Astrocyte (in vitro differentiated cells and primary cell): ENCODE results near the gene ULK4. TPM values are rescaled to one million over a fixed set of nuclear protein-coding genes. Genes with fewer than 3 reads are reported as not detected.

Experiments used
- DNase-seq: peaks from one replicate; pipeline ENCODE4 v3.0.0-alpha.2; 2010; ENCODE audit warnings: low read depth
- FAIRE-seq: peaks from 2 replicates; lab custom pipeline; 2011; peaks lifted over from hg19 to GRCh38; lab: Jason Lieb, UNC
- H2AFZ ChIP-seq: 2 replicates; pipeline ENCODE4 v1.6.0; 2012; ENCODE audit warnings: low read depth, low read length, inconsistent platforms
- H3K27ac ChIP-seq: 2 replicates; pipeline ENCODE4 v1.5.1; 2011; ENCODE audit warnings: low read depth, low read length, inconsistent platforms
- H3K27me3 ChIP-seq: 2 replicates; pipeline ENCODE4 v1.6.0; 2011; ENCODE audit warnings: low read length, inconsistent platforms; ENCODE audit not compliant: insufficient read depth
- H3K36me3 ChIP-seq: 2 replicates; pipeline ENCODE4 v1.5.1; 2011; ENCODE audit warnings: low read length, inconsistent platforms; ENCODE audit not compliant: insufficient read depth
- H3K4me1 ChIP-seq: 2 replicates; pipeline ENCODE4 v1.5.1; 2011; ENCODE audit warnings: low read length, inconsistent platforms; ENCODE audit not compliant: insufficient read depth
- H3K4me2 ChIP-seq: 2 replicates; pipeline ENCODE4 v1.6.0; 2012; ENCODE audit warnings: low read length, inconsistent platforms
- H3K4me3 ChIP-seq: 2 replicates; pipeline ENCODE4 v1.5.1; 2011; ENCODE audit warnings: low read depth, mild to moderate bottlenecking, low read length, inconsistent platforms; ENCODE audit not compliant: insufficient read depth
- H3K79me2 ChIP-seq: 2 replicates; pipeline ENCODE4 v1.6.0; 2012; ENCODE audit warnings: mild to moderate bottlenecking, low read length, inconsistent platforms; ENCODE audit not compliant: insufficient read depth
- H3K9ac ChIP-seq: 2 replicates; pipeline ENCODE4 v1.6.0; 2012; ENCODE audit warnings: mild to moderate bottlenecking, low read length, inconsistent platforms
- H3K9me3 ChIP-seq: 2 replicates; pipeline ENCODE4 v1.5.1; 2012; ENCODE audit warnings: low read depth, mild to moderate bottlenecking, low read length, inconsistent platforms; ENCODE audit not compliant: insufficient read depth
- H4K20me1 ChIP-seq: 2 replicates; pipeline ENCODE4 v1.6.0; 2012; ENCODE audit warnings: low read length, inconsistent platforms; ENCODE audit not compliant: insufficient read depth
- H3K27ac Mint-ChIP-seq: one replicate; pipeline ENCODE4 v1.8.0; 2021; ENCODE audit warnings: mild to moderate bottlenecking, mixed read lengths; ENCODE audit not compliant: unreplicated experiment
- H3K27me3 Mint-ChIP-seq: one replicate; pipeline ENCODE4 v1.8.0; 2021; ENCODE audit warnings: low read depth, mixed read lengths; ENCODE audit not compliant: unreplicated experiment
- H3K36me3 Mint-ChIP-seq: one replicate; pipeline ENCODE4 v1.8.0; 2021; ENCODE audit warnings: low read depth, mixed read lengths; ENCODE audit not compliant: unreplicated experiment
- H3K4me1 Mint-ChIP-seq: one replicate; pipeline ENCODE4 v1.8.0; 2021; ENCODE audit warnings: low read depth, mixed read lengths; ENCODE audit not compliant: unreplicated experiment
- H3K4me3 Mint-ChIP-seq: one replicate; pipeline ENCODE4 v1.8.0; 2021; ENCODE audit warnings: mild to moderate bottlenecking, moderate library complexity, mixed read lengths; ENCODE audit not compliant: unreplicated experiment
- H3K9me3 Mint-ChIP-seq: one replicate; pipeline ENCODE4 v1.8.0; 2021; ENCODE audit warnings: mild to moderate bottlenecking, mixed read lengths; ENCODE audit not compliant: unreplicated experiment
- EZH2 ChIP-seq: IDR thresholded peaks from 2 replicates; pipeline ENCODE4 v1.6.1; 2012; ENCODE audit warnings: mild to moderate bottlenecking, low read length, inconsistent platforms; ENCODE audit not compliant: insufficient read depth
- total RNA-seq: library from RNA; stranded (reverse); gene quantifications from 2 replicates; pipeline ENCODE4 v1.2.1, GENCODE V29; 2021
- TF ChIP-seq, protein P1 (sequence below): IDR thresholded peaks from 2 replicates; pipeline ENCODE4 v1.5.1; 2011; ENCODE audit warnings: low read depth, mild to moderate bottlenecking, inconsistent platforms, low read length, moderate library complexity; ENCODE audit not compliant: insufficient read depth

The ULK4 gene
- total RNA-seq, 1 donor from 2014 or later, result 6.6 TPM

DNA sequence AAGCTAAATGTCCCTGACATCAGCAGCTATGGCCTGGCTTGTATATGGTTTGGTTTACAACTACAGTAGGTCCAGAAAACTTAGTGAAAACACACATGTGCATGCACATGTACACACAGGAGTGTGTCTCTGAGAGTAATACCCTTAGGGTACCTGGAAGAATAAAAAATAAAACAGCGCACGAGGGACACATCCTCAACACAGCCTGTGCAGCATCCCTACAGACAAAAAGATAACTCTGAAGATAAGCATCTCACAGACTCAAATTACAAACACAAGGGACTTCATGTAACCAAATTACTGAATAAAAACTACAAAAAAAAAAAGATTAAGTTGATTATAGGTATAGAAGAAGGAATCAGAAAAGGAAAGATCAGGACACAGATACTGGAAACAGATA is 653.8 kb downstream of the ULK4 start:
- Mint-ChIP-seq H3K36me3 (peaks cover 2% of the 10 kb centered on the region), H3K27me3 (no peaks in the 10 kb centered on the region), H3K27ac (no peak overlapping the region), H3K4me3 (no peak overlapping the region), H3K4me1 (no peaks in the 10 kb centered on the region), H3K9me3 (no peaks in the 10 kb centered on the region)
- DNase-seq, result no peak
- H3K27ac ChIP-seq, result no peak overlapping the region
- FAIRE-seq, result no peak
- no peak overlapping the region for H3K4me2 ChIP-seq
- H3K9me3 ChIP-seq, result no peaks in the 10 kb centered on the region
- H2AFZ ChIP-seq, result no peak overlapping the region
- H3K27me3 ChIP-seq, result no peaks in the 10 kb centered on the region
- no peaks in the 10 kb centered on the region for H3K4me1 ChIP-seq
- no peak overlapping the region for H3K4me3 ChIP-seq
- TF ChIP-seq, protein P1, sequence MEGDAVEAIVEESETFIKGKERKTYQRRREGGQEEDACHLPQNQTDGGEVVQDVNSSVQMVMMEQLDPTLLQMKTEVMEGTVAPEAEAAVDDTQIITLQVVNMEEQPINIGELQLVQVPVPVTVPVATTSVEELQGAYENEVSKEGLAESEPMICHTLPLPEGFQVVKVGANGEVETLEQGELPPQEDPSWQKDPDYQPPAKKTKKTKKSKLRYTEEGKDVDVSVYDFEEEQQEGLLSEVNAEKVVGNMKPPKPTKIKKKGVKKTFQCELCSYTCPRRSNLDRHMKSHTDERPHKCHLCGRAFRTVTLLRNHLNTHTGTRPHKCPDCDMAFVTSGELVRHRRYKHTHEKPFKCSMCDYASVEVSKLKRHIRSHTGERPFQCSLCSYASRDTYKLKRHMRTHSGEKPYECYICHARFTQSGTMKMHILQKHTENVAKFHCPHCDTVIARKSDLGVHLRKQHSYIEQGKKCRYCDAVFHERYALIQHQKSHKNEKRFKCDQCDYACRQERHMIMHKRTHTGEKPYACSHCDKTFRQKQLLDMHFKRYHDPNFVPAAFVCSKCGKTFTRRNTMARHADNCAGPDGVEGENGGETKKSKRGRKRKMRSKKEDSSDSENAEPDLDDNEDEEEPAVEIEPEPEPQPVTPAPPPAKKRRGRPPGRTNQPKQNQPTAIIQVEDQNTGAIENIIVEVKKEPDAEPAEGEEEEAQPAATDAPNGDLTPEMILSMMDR, result no peak
- TF ChIP-seq EZH2, result no peak
- no peaks in the 10 kb centered on the region for H4K20me1 ChIP-seq
- H3K9ac ChIP-seq, result no peak overlapping the region
- H3K79me2 ChIP-seq, result no peaks in the 10 kb centered on the region
- no peaks in the 10 kb centered on the region for H3K36me3 ChIP-seq

DNA sequence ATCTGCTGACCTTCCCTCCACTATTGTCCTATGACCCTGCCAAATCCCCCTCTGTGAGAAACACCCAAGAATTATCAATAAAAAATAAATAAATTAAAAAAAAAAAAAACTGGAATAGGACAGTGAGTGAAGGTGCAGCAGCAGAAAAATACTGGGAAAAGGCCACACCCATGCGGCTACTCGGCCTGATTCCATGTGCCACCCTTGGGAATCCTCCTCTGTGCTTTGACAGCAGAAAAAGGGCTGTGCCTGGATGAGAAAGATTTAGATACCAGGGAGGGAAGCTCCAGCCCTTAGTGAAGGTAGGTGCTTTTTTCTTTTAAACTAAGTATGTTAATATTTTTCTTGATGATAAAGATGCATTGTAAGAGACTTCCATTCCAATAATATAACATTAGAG is 654.8 kb downstream of the ULK4 start:
- DNase-seq, result no peak
- no peak for TF ChIP-seq EZH2
- TF ChIP-seq, protein P1, result no peak
- H3K36me3 Mint-ChIP-seq, result peaks cover 2% of the 10 kb centered on the region

DNA sequence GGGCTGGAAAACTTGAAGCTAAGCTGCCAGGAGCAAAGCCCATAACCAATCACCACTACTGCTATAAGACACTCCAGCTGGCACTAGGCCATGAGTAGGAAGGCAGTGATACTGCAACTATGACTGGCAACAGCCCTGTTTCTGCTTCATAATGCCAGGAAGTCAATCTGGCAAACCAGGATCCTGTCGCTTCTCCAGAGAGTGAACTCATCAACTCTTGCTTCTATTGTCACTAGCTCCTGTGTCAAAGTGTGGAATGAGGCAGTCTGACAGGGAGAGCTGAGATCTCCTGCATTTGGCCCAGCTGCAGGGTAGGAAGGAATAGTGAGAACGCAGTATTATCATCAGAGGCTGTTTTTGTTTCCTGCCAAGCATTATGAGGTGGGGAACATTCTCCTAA is 657.3 kb downstream of the ULK4 start:
- H3K4me1 ChIP-seq, result no peaks in the 10 kb centered on the region
- Mint-ChIP-seq H3K4me1 (no peaks in the 10 kb centered on the region), H3K9me3 (no peaks in the 10 kb centered on the region), H3K4me3 (no peak overlapping the region), H3K27ac (no peak overlapping the region), H3K36me3 (peaks cover 2% of the 10 kb centered on the region), H3K27me3 (no peaks in the 10 kb centered on the region)
- no peaks in the 10 kb centered on the region for H3K79me2 ChIP-seq
- no peaks in the 10 kb centered on the region for H3K9me3 ChIP-seq
- no peak for TF ChIP-seq EZH2
- TF ChIP-seq, protein P1, result no peak
- H3K9ac ChIP-seq, result no peak overlapping the region
- DNase-seq (no peak), FAIRE-seq (no peak)
- H2AFZ ChIP-seq, result no peak overlapping the region
- H3K4me3 ChIP-seq, result no peak overlapping the region
- H3K4me2 ChIP-seq, result no peak overlapping the region
- H3K36me3 ChIP-seq, result no peaks in the 10 kb centered on the region
- no peaks in the 10 kb centered on the region for H4K20me1 ChIP-seq
- H3K27me3 ChIP-seq, result no peaks in the 10 kb centered on the region
- H3K27ac ChIP-seq, result no peak overlapping the region

More for the DNA sequence above, 654.8 kb downstream of the ULK4 start:
- Histone ChIP-seq H3K9ac (no peak overlapping the region), H3K4me2 (no peak overlapping the region), H3K27ac (no peak overlapping the region), H2AFZ (no peak overlapping the region), H3K4me1 (no peaks in the 10 kb centered on the region), H4K20me1 (no peaks in the 10 kb centered on the region), H3K4me3 (no peak overlapping the region), H3K36me3 (no peaks in the 10 kb centered on the region), H3K27me3 (no peaks in the 10 kb centered on the region), H3K9me3 (no peaks in the 10 kb centered on the region), H3K79me2 (no peaks in the 10 kb centered on the region)
- Mint-ChIP-seq H3K4me1 (no peaks in the 10 kb centered on the region), H3K27me3 (no peaks in the 10 kb centered on the region), H3K27ac (no peak overlapping the region), H3K4me3 (no peak overlapping the region), H3K9me3 (no peaks in the 10 kb centered on the region)
- no peak for FAIRE-seq
